IPS-18a (cell line): Measurements from ENCODE around the gene SLC9A1.

Experiments used
- H3K27ac ChIP-seq: one replicate; pipeline ENCODE4 v1.5.1; 2013; ENCODE audit warnings: low read length
- H3K27me3 ChIP-seq: one replicate; pipeline ENCODE4 v1.6.1; 2013; ENCODE audit warnings: mild to moderate bottlenecking, low read length; ENCODE audit not compliant: control insufficient read depth, insufficient read depth
- H3K36me3 ChIP-seq: one replicate; pipeline ENCODE4 v1.6.1; 2013; ENCODE audit warnings: low read depth, low read length; ENCODE audit not compliant: control insufficient read depth
- H3K4me1 ChIP-seq: one replicate; pipeline ENCODE4 v1.6.1; 2013; ENCODE audit warnings: low read depth, low read length; ENCODE audit not compliant: control insufficient read depth
- H3K4me3 ChIP-seq: one replicate; pipeline ENCODE4 v1.5.1; 2013; ENCODE audit warnings: low read length
- H3K9ac ChIP-seq: one replicate; pipeline ENCODE4 v1.6.1; 2013; ENCODE audit warnings: mild to moderate bottlenecking, low read length, moderate library complexity
- H3K9me3 ChIP-seq: one replicate; pipeline ENCODE4 v1.6.1; 2013; ENCODE audit warnings: low read depth, low read length; ENCODE audit not compliant: control insufficient read depth

Gene SLC9A1

GRCh38 chr1:27139980-27140379, 14.9 kb downstream of the SLC9A1 start:
- no peaks in the 10 kb centered on the region for H3K27me3 ChIP-seq
- H3K9ac ChIP-seq: no peak overlapping the region
- H3K27ac ChIP-seq: no peak overlapping the region
- no peaks in the 10 kb centered on the region for H3K9me3 ChIP-seq
- peaks cover 30% of the 10 kb centered on the region for H3K4me1 ChIP-seq
- H3K36me3 ChIP-seq: no peaks in the 10 kb centered on the region
- H3K4me3 ChIP-seq: no peak overlapping the region

GRCh38 chr1:27138927-27139326, 16.0 kb downstream of the SLC9A1 start:
- Histone ChIP-seq H3K4me3 (no peak overlapping the region), H3K4me1 (peaks cover 30% of the 10 kb centered on the region), H3K27me3 (no peaks in the 10 kb centered on the region), H3K36me3 (no peaks in the 10 kb centered on the region), H3K9me3 (no peaks in the 10 kb centered on the region), H3K9ac (no peak overlapping the region), H3K27ac (no peak overlapping the region)

GRCh38 chr1:27138368-27138767, 16.6 kb downstream of the SLC9A1 start:
- no peak overlapping the region for H3K9ac ChIP-seq
- no peaks in the 10 kb centered on the region for H3K36me3 ChIP-seq
- peaks cover 30% of the 10 kb centered on the region for H3K4me1 ChIP-seq
- no peaks in the 10 kb centered on the region for H3K27me3 ChIP-seq
- no peaks in the 10 kb centered on the region for H3K9me3 ChIP-seq
- H3K27ac ChIP-seq: no peak overlapping the region
- no peak overlapping the region for H3K4me3 ChIP-seq

- Histone ChIP-seq H3K4me3 (no peak overlapping the region), H3K27ac (no peak overlapping the region), H3K9me3 (no peaks in the 10 kb centered on the region), H3K36me3 (no peaks in the 10 kb centered on the region), H3K9ac (no peak overlapping the region), H3K27me3 (no peaks in the 10 kb centered on the region), H3K4me1 (peaks cover 27% of the 10 kb centered on the region)
These were observed 17.3 kb downstream of the SLC9A1 start for GRCh38 chr1:27137544-27138075.

GRCh38 chr1:27136998-27137542, 17.9 kb downstream of the SLC9A1 start:
- H3K4me1 ChIP-seq: peaks cover 21% of the 10 kb centered on the region
- no peak overlapping the region for H3K4me3 ChIP-seq
- no peaks in the 10 kb centered on the region for H3K27me3 ChIP-seq
- no peak overlapping the region for H3K27ac ChIP-seq
- no peaks in the 10 kb centered on the region for H3K9me3 ChIP-seq
- no peaks in the 10 kb centered on the region for H3K36me3 ChIP-seq
- H3K9ac ChIP-seq: no peak overlapping the region

GRCh38 chr1:27136236-27136551, 18.7 kb downstream of the SLC9A1 start:
- Histone ChIP-seq H3K4me3 (no peak overlapping the region), H3K9ac (no peak overlapping the region), H3K27ac (no peak overlapping the region), H3K36me3 (no peaks in the 10 kb centered on the region), H3K4me1 (peaks cover 13% of the 10 kb centered on the region), H3K9me3 (no peaks in the 10 kb centered on the region), H3K27me3 (no peaks in the 10 kb centered on the region)

GRCh38 chr1:27135541-27136235, 19.2 kb downstream of the SLC9A1 start:
- Histone ChIP-seq H3K36me3 (no peaks in the 10 kb centered on the region), H3K9me3 (no peaks in the 10 kb centered on the region), H3K27ac (no peak overlapping the region), H3K4me3 (no peak overlapping the region), H3K4me1 (peaks cover 13% of the 10 kb centered on the region), H3K9ac (no peak overlapping the region), H3K27me3 (no peaks in the 10 kb centered on the region)

- Histone ChIP-seq H3K9me3 (no peaks in the 10 kb centered on the region), H3K4me3 (no peak overlapping the region), H3K4me1 (peaks cover 13% of the 10 kb centered on the region), H3K36me3 (no peaks in the 10 kb centered on the region), H3K27ac (no peak overlapping the region), H3K27me3 (no peaks in the 10 kb centered on the region), H3K9ac (no peak overlapping the region)
These were observed 20.9 kb downstream of the SLC9A1 start for GRCh38 chr1:27133991-27134390.

- H3K4me3 ChIP-seq: no peak overlapping the region
- no peak overlapping the region for H3K27ac ChIP-seq
- peaks cover 13% of the 10 kb centered on the region for H3K4me1 ChIP-seq
- no peaks in the 10 kb centered on the region for H3K36me3 ChIP-seq
- no peaks in the 10 kb centered on the region for H3K27me3 ChIP-seq
- no peaks in the 10 kb centered on the region for H3K9me3 ChIP-seq
- H3K9ac ChIP-seq: no peak overlapping the region
These were observed 21.8 kb downstream of the SLC9A1 start for GRCh38 chr1:27133158-27133557.

- no peak overlapping the region for H3K27ac ChIP-seq
These were observed 22.3 kb downstream of the SLC9A1 start for GRCh38 chr1:27132624-27133023.

GRCh38 chr1:27132147-27132546, 22.8 kb downstream of the SLC9A1 start:
- Histone ChIP-seq H3K9ac (no peak overlapping the region), H3K27ac (no peak overlapping the region), H3K27me3 (no peaks in the 10 kb centered on the region), H3K36me3 (no peaks in the 10 kb centered on the region), H3K4me1 (peaks cover 8% of the 10 kb centered on the region), H3K9me3 (no peaks in the 10 kb centered on the region), H3K4me3 (no peak overlapping the region)

More at GRCh38 chr1:27132624-27133023, 22.3 kb downstream of the SLC9A1 start:
- H3K27me3 ChIP-seq: no peaks in the 10 kb centered on the region
- H3K9me3 ChIP-seq: no peaks in the 10 kb centered on the region
- H3K36me3 ChIP-seq: no peaks in the 10 kb centered on the region
- peaks cover 13% of the 10 kb centered on the region for H3K4me1 ChIP-seq
- H3K9ac ChIP-seq: no peak overlapping the region
- no peak overlapping the region for H3K4me3 ChIP-seq

GRCh38 chr1:27130798-27131197, 24.1 kb downstream of the SLC9A1 start:
- peaks cover 2% of the 10 kb centered on the region for H3K4me1 ChIP-seq

More at GRCh38 chr1:27130798-27131197, 24.1 kb downstream of the SLC9A1 start:
- no peaks in the 10 kb centered on the region for H3K36me3 ChIP-seq
- H3K9ac ChIP-seq: no peak overlapping the region
- H3K27ac ChIP-seq: no peak overlapping the region
- H3K27me3 ChIP-seq: no peaks in the 10 kb centered on the region
- H3K4me3 ChIP-seq: no peak overlapping the region
- H3K9me3 ChIP-seq: no peaks in the 10 kb centered on the region
